Endothelial cell of umbilical vein (primary cell): ENCODE results near the gene GMPR2. TPM values are rescaled to one million over a fixed set of nuclear protein-coding genes. Genes with fewer than 3 reads are reported as not detected.

Source experiments
- BruUV-seq: library from RNA; stranded (reverse); fragments of 400-500 nt; replicated peaks from 2 replicates; lab custom pipeline; 2021; lab: Mats Ljungman, UMichigan
- CTCF ChIA-PET: fragments of 300-600, 350-600 bp; sonication (Branson Sonifier 250); formaldehyde crosslinking; loops from one replicate; lab custom pipeline; 2021; ENCODE audit warnings: antibody characterized with exemption, inconsistent platforms; lab: Charles Lee
- POLR2A ChIA-PET: fragments of 300-600, 350-600 bp; sonication (Branson Sonifier 250); formaldehyde crosslinking; loops from one replicate; lab custom pipeline; 2021; ENCODE audit warnings: antibody characterized with exemption, inconsistent platforms; lab: Charles Lee
- DNase-seq: peaks from one replicate; pipeline ENCODE4 v3.0.0-alpha.2; 2011; ENCODE audit warnings: low read depth, low spot score
- FAIRE-seq: peaks from 2 replicates; lab custom pipeline; 2011; peaks lifted over from hg19 to GRCh38; lab: Jason Lieb, UNC
- H2AFZ ChIP-seq: 2 replicates; pipeline ENCODE4 v1.6.0; 2012; ENCODE audit warnings: low read depth, low read length, control low read depth, inconsistent platforms
- H3K27ac ChIP-seq: 2 replicates; pipeline ENCODE4 v1.5.1; 2011; ENCODE audit warnings: low read depth, mild to moderate bottlenecking, control low read depth, low read length, moderate library complexity; ENCODE audit not compliant: insufficient read depth
- H3K27me3 ChIP-seq, 2 experiments: 2 replicates each; pipeline versions ENCODE4 v1.6.0 to v1.6.1; 2011; ENCODE audit warnings: low read length in 2 of 2, mixed read lengths in 1 of 2; ENCODE audit not compliant: control insufficient read depth in 2 of 2, insufficient read depth in 2 of 2
- H3K36me3 ChIP-seq, 2 experiments: 2 replicates in 1 of 2; 3 replicates in 1 of 2; pipeline ENCODE4 v1.5.1; 2011; ENCODE audit warnings: low read length in 2 of 2, mild to moderate bottlenecking in 1 of 2, moderate library complexity in 1 of 2; ENCODE audit not compliant: control insufficient read depth in 2 of 2, insufficient read depth in 2 of 2; ENCODE audit errors: extremely low read depth in 1 of 2
- H3K4me1 ChIP-seq: 3 replicates; pipeline ENCODE4 v1.5.1; 2011; ENCODE audit warnings: mild to moderate bottlenecking, low read length; ENCODE audit not compliant: control insufficient read depth, insufficient read depth; ENCODE audit errors: extremely low read depth
- H3K4me2 ChIP-seq: 2 replicates; pipeline ENCODE4 v1.6.1; 2011; ENCODE audit warnings: low read length, control low read depth, mixed read lengths; ENCODE audit not compliant: insufficient read depth
- H3K4me3 ChIP-seq, 3 experiments: fragments of 200-600 bp in 1 of 3; sonication (generic), shearing (Covaris generic) in 1 of 3; replicated peaks in 1 of 3; 2 replicates each; pipeline ENCODE4 v1.5.1; 2011 to 2016; ENCODE audit warnings: control low read depth in 3 of 3, low read length in 3 of 3, mild to moderate bottlenecking in 2 of 3, inconsistent platforms in 1 of 3, low read depth in 1 of 3, moderate library complexity in 1 of 3; ENCODE audit not compliant: insufficient read depth in 1 of 3
- H3K79me2 ChIP-seq: 2 replicates; pipeline ENCODE4 v1.6.0; 2012; ENCODE audit warnings: low read length, inconsistent platforms; ENCODE audit not compliant: control insufficient read depth, insufficient read depth
- H3K9ac ChIP-seq: replicated peaks from 2 replicates; pipeline ENCODE3; 2011; ENCODE audit warnings: low read length, control low read depth; ENCODE audit not compliant: insufficient read depth; ENCODE audit errors: extremely low read depth
- H3K9me1 ChIP-seq: replicated peaks from 3 replicates; pipeline ENCODE4 v1.6.0; 2011; ENCODE audit warnings: mild to moderate bottlenecking, low read length; ENCODE audit not compliant: control insufficient read depth, insufficient read depth; ENCODE audit errors: extremely low read depth
- H3K9me3 ChIP-seq: replicated peaks from 2 replicates; pipeline ENCODE4 v1.5.1; 2012; ENCODE audit warnings: low read length, inconsistent platforms; ENCODE audit not compliant: control insufficient read depth, insufficient read depth
- H4K20me1 ChIP-seq: replicated peaks from 2 replicates; pipeline ENCODE3; 2011; ENCODE audit warnings: mild to moderate bottlenecking, low read length; ENCODE audit not compliant: control insufficient read depth, insufficient read depth; ENCODE audit errors: extremely low read depth
- EZH2 ChIP-seq: IDR thresholded peaks from 2 replicates; pipeline ENCODE4 v1.6.1; 2012; ENCODE audit warnings: borderline replicate concordance, low read depth, mild to moderate bottlenecking, moderate library complexity, low read length, inconsistent platforms; ENCODE audit not compliant: severe bottlenecking
- FOS ChIP-seq: IDR thresholded peaks from 2 replicates; pipeline ENCODE4 v1.6.1; 2011; ENCODE audit warnings: mild to moderate bottlenecking, low read length, moderate library complexity, borderline replicate concordance; ENCODE audit not compliant: insufficient read depth
- GATA2 ChIP-seq: IDR thresholded peaks from 2 replicates; pipeline ENCODE4 v1.7.0; 2011; ENCODE audit warnings: low read depth, mild to moderate bottlenecking, moderate library complexity, mixed read lengths, low read length; ENCODE audit not compliant: insufficient read length, insufficient read depth
- MAX ChIP-seq: IDR thresholded peaks from 2 replicates; pipeline ENCODE4 v1.6.1; 2011; ENCODE audit not compliant: insufficient read depth, insufficient read length
- MYC ChIP-seq: IDR thresholded peaks from one replicate; pipeline ENCODE4 v1.6.1; 2011; ENCODE audit warnings: mild to moderate bottlenecking, low read depth, low read length
- POLR2AphosphoS5 ChIP-seq: IDR thresholded peaks from 2 replicates; pipeline ENCODE4 v1.6.1; 2012; ENCODE audit warnings: low read depth, mild to moderate bottlenecking, control low read depth, low read length, moderate library complexity; ENCODE audit not compliant: insufficient read depth
- dilution Hi-C: fragments of 300-500 bp; cut with MboI; formaldehyde crosslinking; loops from one replicate; pipeline ENCODE4 v1.15.0; 2019; ENCODE audit warnings: low sequenced_read_pairs; ENCODE audit not compliant: extremely low pct_ligation_motif_present
- intact Hi-C: fragments of 100-400 bp; cut with micrococcal nuclease; formaldehyde crosslinking; loops from one replicate; pipeline ENCODE4 v1.10.0; 2022
- polyA plus RNA-seq, 4 experiments: library from polyadenylated mRNA; depleted of rRNA in 3 of 4; stranded (reverse) in 3 of 4; unstranded in 1 of 4; fragments of >200 nt; gene quantifications; 2 replicates each; pipeline versions ENCODE4 v1.2.1 to v1.2.3, GENCODE V29; 2011 to 2012; ENCODE audit warnings: missing spikeins in 1 of 4
- total RNA-seq: library from RNA; stranded (reverse); gene quantifications from 2 replicates; pipeline ENCODE4 v1.2.3, GENCODE V29; 2021

GMPR2 gene
- total and polyA plus RNA-seq, 2 donors (not counting 3 experiments of a cell fraction or from before 2014, with no cell fraction given) = 58.1 to 61.8 TPM

GRCh38 chr14:24186831-24187538 lies 45.7 kb upstream of the GMPR2 start:
- H3K79me2 ChIP-seq = peaks cover 6% of the 10 kb centered on the region
- H3K4me3 ChIP-seq = no peak overlapping the region
- intact Hi-C loops (no loop called here), dilution Hi-C loops (no loop called here)
- POLR2A ChIA-PET = interaction anchor here (0.8 to 1.8 kb wide), 3 partner anchors 9 to 26 kb away, joined by 3 read pairs; partner anchors contain the start of gene TM9SF1
- no peak for FAIRE-seq
- no peak overlapping the region for H3K4me2 ChIP-seq
- no peak overlapping the region for H3K27ac ChIP-seq
- no peak overlapping the region for H3K9ac ChIP-seq
- peaks cover 0 to 29% of the 10 kb centered on the region in 2 experiments for H3K36me3 ChIP-seq
- CTCF ChIA-PET = interaction anchor here (1.1 kb wide), 1 partner anchor 129 kb away, joined by 3 read pairs; no protein-coding TSS in a partner anchor
- no peak for DNase-seq
- no peaks in the 10 kb centered on the region for H4K20me1 ChIP-seq
- no peaks in the 10 kb centered on the region for H3K27me3 ChIP-seq
- H2AFZ ChIP-seq = no peak overlapping the region
- TF ChIP-seq FOS = no peak
- no TSS peak for BruUV-seq
- H3K4me1 ChIP-seq = peaks cover 6% of the 10 kb centered on the region
- no peaks in the 10 kb centered on the region for H3K9me3 ChIP-seq
- no peaks in the 10 kb centered on the region for H3K9me1 ChIP-seq

GRCh38 chr14:24187539-24187915 lies 45.2 kb upstream of the GMPR2 start:
- Histone ChIP-seq H3K9ac (peak overlapping the region; percentile 42), H3K4me2 (peak overlapping the region; percentile 75), H3K9me3 (no peaks in the 10 kb centered on the region), H3K79me2 (peaks cover 11% of the 10 kb centered on the region), H3K9me1 (no peaks in the 10 kb centered on the region), H3K4me1 (peaks cover 6% of the 10 kb centered on the region), H3K36me3 (peaks cover 0 to 33% of the 10 kb centered on the region in 2 experiments), H3K27ac (no peak overlapping the region), H2AFZ (no peak overlapping the region), H3K27me3 (no peaks in the 10 kb centered on the region), H4K20me1 (no peaks in the 10 kb centered on the region), H3K4me3 (peak overlapping the region in 1 of 3 experiments; percentile 37)
- no peak for DNase-seq
- dilution Hi-C loops (no loop called here), intact Hi-C loops (no loop called here)
- TF ChIP-seq MYC (no peak), FOS (no peak), POLR2AphosphoS5 (no peak), EZH2 (no peak), GATA2 (no peak), MAX (no peak)
- ChIA-PET CTCF (interaction anchor here (1.1 kb wide), 1 partner anchor 129 kb away, joined by 3 read pairs; no protein-coding TSS in a partner anchor), POLR2A (interaction anchor here (1.0 to 1.8 kb wide), 2 partner anchors 8 to 25 kb away, joined by 3 read pairs; partner anchors contain the start of gene TM9SF1)
- BruUV-seq = TSS peak; percentile 18
- no peak for FAIRE-seq
